ENCODE measurements around the gene KRABD2.
"Not testable (repeated sequence)": the region's sequence is repeated elsewhere in the genome, so short reads cannot be mapped to it uniquely, and the experiment has no call there.

The KRABD2 gene

GRCh38 chr17:8360260-8360659 is 16.2 kb downstream of the KRABD2 start:
- DNase-seq = no peak

GRCh38 chr17:8359769-8360168 is 16.7 kb downstream of the KRABD2 start:
- DNase-seq = no peak

GRCh38 chr17:8357910-8358309 is 18.6 kb downstream of the KRABD2 start:
- DNase-seq = no peak

- DNase-seq = no peak
Measured at GRCh38 chr17:8354236-8354635, 22.3 kb downstream of the KRABD2 start.

GRCh38 chr17:8353736-8354135 is 22.8 kb downstream of the KRABD2 start:
- DNase-seq = no peak

- no peak for DNase-seq
Measured at GRCh38 chr17:8350339-8350738, 26.2 kb downstream of the KRABD2 start.

- not testable (repeated sequence) for DNase-seq
Measured at GRCh38 chr17:8347001-8347400, 29.5 kb downstream of the KRABD2 start.

- DNase-seq = no peak
Measured at GRCh38 chr17:8345951-8346665, 30.4 kb downstream of the KRABD2 start.

- no peak for DNase-seq
Measured at GRCh38 chr17:8345052-8345690, 31.3 kb downstream of the KRABD2 start.

GRCh38 chr17:8341456-8341855 is 35.0 kb downstream of the KRABD2 start:
- DNase-seq = no peak

GRCh38 chr17:8339540-8339939 is 37.0 kb downstream of the KRABD2 start, which contains the start of gene ODF4:
ODF4 (plus strand) TSS chr17:8339840; CDS start chr17:8340052, 212 bp downstream.
- no peak for DNase-seq

GRCh38 chr17:8338753-8339140 is 37.8 kb downstream of the KRABD2 start:
- DNase-seq = no peak

- DNase-seq = no peak
Measured at GRCh38 chr17:8337802-8338752, 38.4 kb downstream of the KRABD2 start.

GRCh38 chr17:8333281-8333680 is 43.2 kb downstream of the KRABD2 start:
- no peak for DNase-seq

- DNase-seq = no peak
Measured at GRCh38 chr17:8332688-8333087, 43.8 kb downstream of the KRABD2 start.

- DNase-seq = no peak
Measured at GRCh38 chr17:8332128-8332527, 44.4 kb downstream of the KRABD2 start.

GRCh38 chr17:8327303-8327649 is 49.2 kb downstream of the KRABD2 start:
- DNase-seq = no peak
